ENCODE data around the gene FNTB.

FNTB gene

DNA sequence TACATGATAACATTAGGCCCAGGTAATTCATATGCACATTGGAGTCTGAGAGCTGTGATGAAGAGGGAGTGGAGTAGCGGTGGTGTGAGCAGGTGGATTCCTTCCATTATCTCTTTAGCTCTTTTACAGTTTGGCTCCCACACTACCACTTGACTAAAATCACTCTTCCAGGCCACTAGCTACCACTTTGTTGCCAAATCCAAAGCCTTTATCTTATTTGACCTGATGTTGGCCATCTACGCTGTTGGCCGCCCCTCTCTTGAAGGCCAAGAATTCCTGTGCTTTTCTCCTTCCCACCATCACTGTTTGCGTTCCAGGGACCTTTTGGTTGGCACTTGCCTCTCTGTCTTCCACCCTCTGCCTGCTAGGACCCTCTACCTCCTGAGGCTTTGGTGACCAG, 119.6 kb downstream of the FNTB start:
- Histone ChIP-seq H3K9me2 (replicated peaks; ENCODE audit: control insufficient read depth, low read length) (no peaks in the 10 kb centered on the region), H3K79me2 (ENCODE audit: control insufficient read depth, low read length) (peaks cover 9% of the 10 kb centered on the region), H4K20me1 (ENCODE audit: control insufficient read depth, insufficient read depth, low read depth, low read length) (no peaks in the 10 kb centered on the region), H3K9me3 (ENCODE audit: control insufficient read depth, insufficient read depth, low read length) (no peaks in the 10 kb centered on the region), H3K4me3 (ENCODE audit: low read length) (no peak overlapping the region), H3F3A (ENCODE audit: control insufficient read depth, insufficient read depth) (no peaks in the 10 kb centered on the region), H3K4me2 (ENCODE audit: low read length) (no peak overlapping the region), H3K27me3 (ENCODE audit: control insufficient read depth, low read length) (no peaks in the 10 kb centered on the region), H3K4me1 (ENCODE audit: control insufficient read depth, low read length) (peaks cover 14% of the 10 kb centered on the region), H3K36me3 (ENCODE audit: control insufficient read depth, low read length) (no peaks in the 10 kb centered on the region; the same call in 1 of the 2 replicates), H3K27ac (ENCODE audit: low read depth, low read length) (no peak overlapping the region)
- TF ChIP-seq, protein P1, sequence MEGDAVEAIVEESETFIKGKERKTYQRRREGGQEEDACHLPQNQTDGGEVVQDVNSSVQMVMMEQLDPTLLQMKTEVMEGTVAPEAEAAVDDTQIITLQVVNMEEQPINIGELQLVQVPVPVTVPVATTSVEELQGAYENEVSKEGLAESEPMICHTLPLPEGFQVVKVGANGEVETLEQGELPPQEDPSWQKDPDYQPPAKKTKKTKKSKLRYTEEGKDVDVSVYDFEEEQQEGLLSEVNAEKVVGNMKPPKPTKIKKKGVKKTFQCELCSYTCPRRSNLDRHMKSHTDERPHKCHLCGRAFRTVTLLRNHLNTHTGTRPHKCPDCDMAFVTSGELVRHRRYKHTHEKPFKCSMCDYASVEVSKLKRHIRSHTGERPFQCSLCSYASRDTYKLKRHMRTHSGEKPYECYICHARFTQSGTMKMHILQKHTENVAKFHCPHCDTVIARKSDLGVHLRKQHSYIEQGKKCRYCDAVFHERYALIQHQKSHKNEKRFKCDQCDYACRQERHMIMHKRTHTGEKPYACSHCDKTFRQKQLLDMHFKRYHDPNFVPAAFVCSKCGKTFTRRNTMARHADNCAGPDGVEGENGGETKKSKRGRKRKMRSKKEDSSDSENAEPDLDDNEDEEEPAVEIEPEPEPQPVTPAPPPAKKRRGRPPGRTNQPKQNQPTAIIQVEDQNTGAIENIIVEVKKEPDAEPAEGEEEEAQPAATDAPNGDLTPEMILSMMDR (IDR thresholded peaks at IDR 0.05; ENCODE audit: low read depth, low read length, poor library complexity, severe bottlenecking), result no peak
- TF ChIP-seq EZH2phosphoT487 (IDR thresholded peaks at IDR 0.05; ENCODE audit: borderline replicate concordance, low read length), result no peak

DNA sequence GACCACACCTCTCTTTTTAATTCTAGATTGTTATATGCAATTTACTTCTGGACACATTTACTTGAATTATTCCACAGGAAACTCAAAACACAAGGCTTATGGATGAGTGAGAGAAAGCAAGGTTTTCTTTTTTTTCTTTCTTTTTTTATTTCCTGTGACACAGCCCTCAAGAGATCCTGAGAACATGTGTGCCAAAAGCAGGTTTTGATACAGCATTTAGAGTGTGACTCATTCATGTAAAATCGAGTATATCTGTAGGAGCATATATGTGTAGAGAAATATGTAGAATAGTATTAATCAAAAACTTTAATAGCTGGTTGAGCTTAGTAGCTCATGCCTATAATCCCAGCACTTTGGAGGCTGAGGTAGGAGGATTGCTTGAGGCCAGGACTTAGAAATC, 120.0 kb downstream of the FNTB start:
- H3K9me3 ChIP-seq (ENCODE audit: control insufficient read depth, insufficient read depth, low read length), result no peaks in the 10 kb centered on the region
- no peaks in the 10 kb centered on the region for H3K9me2 ChIP-seq (replicated peaks; ENCODE audit: control insufficient read depth, low read length)
- no peaks in the 10 kb centered on the region for H3K27me3 ChIP-seq (ENCODE audit: control insufficient read depth, low read length)
- H3K79me2 ChIP-seq (ENCODE audit: control insufficient read depth, low read length), result peaks cover 5% of the 10 kb centered on the region
- H3K27ac ChIP-seq (ENCODE audit: low read depth, low read length), result no peak overlapping the region
- H3K36me3 ChIP-seq (ENCODE audit: control insufficient read depth, low read length), result no peaks in the 10 kb centered on the region; the same call in 1 of the 2 replicates
- peaks cover 14% of the 10 kb centered on the region for H3K4me1 ChIP-seq (ENCODE audit: control insufficient read depth, low read length)
- no peaks in the 10 kb centered on the region for H3F3A ChIP-seq (ENCODE audit: control insufficient read depth, insufficient read depth)
- H3K4me3 ChIP-seq (ENCODE audit: low read length), result no peak overlapping the region
- no peaks in the 10 kb centered on the region for H4K20me1 ChIP-seq (ENCODE audit: control insufficient read depth, insufficient read depth, low read depth, low read length)
- no peak for TF ChIP-seq EZH2phosphoT487 (IDR thresholded peaks at IDR 0.05; ENCODE audit: borderline replicate concordance, low read length)
- TF ChIP-seq, protein P1 (IDR thresholded peaks at IDR 0.05; ENCODE audit: low read depth, low read length, poor library complexity, severe bottlenecking), result no peak
- H3K4me2 ChIP-seq (ENCODE audit: low read length), result no peak overlapping the region

DNA sequence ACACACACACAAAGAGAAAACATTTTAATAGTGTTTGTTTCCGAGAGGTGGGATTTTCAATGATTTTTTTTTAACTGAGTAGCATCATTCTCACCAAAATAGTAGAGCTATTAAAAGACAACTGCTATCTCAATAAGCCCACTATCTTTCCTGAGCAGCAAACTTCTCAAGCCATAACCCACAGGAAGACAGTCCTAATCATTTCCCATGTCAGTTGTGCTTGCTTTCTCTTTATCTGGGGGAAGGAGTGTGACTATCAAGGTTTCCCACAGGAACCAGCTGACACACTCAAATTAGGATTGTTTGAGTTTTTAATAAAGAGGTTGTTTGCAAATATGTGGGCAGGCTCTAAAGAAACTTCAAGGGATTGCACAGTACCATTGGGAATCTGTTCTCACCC, 120.5 kb downstream of the FNTB start:
- Histone ChIP-seq H4K20me1 (ENCODE audit: control insufficient read depth, insufficient read depth, low read depth, low read length) (no peaks in the 10 kb centered on the region), H3K9me2 (replicated peaks; ENCODE audit: control insufficient read depth, low read length) (no peaks in the 10 kb centered on the region), H3K4me1 (ENCODE audit: control insufficient read depth, low read length) (peaks cover 14% of the 10 kb centered on the region), H3K9me3 (ENCODE audit: control insufficient read depth, insufficient read depth, low read length) (no peaks in the 10 kb centered on the region), H3F3A (ENCODE audit: control insufficient read depth, insufficient read depth) (no peaks in the 10 kb centered on the region), H3K79me2 (ENCODE audit: control insufficient read depth, low read length) (peaks cover under 1% of the 10 kb centered on the region), H3K27ac (ENCODE audit: low read depth, low read length) (no peak overlapping the region), H3K36me3 (ENCODE audit: control insufficient read depth, low read length) (no peaks in the 10 kb centered on the region), H3K4me3 (ENCODE audit: low read length) (no peak overlapping the region), H3K4me2 (ENCODE audit: low read length) (no peak overlapping the region), H3K27me3 (ENCODE audit: control insufficient read depth, low read length) (no peaks in the 10 kb centered on the region)
- TF ChIP-seq, protein P1 (IDR thresholded peaks at IDR 0.05; ENCODE audit: low read depth, low read length, poor library complexity, severe bottlenecking), result no peak
- no peak for TF ChIP-seq EZH2phosphoT487 (IDR thresholded peaks at IDR 0.05; ENCODE audit: borderline replicate concordance, low read length)
